Uterus (tissue), 4 donors: ENCODE measurements around the gene PTH2R. TPM values are rescaled to one million over a fixed set of nuclear protein-coding genes. Genes with fewer than 3 reads are reported as not detected.
"Not testable (repeated sequence)": the region's sequence is repeated elsewhere in the genome, so short reads cannot be mapped to it uniquely, and the experiment has no call there.

Source experiments
- DNase-seq, 2 donors: peaks; one replicate each; pipeline ENCODE4 v3.0.0-alpha.2; 2019 to 2020
- H3K27ac ChIP-seq, 2 donors: fragments of 200-600 bp; sonication (generic); 1 replicate in 1 of 2; 2 replicates in 1 of 2; pipeline ENCODE4 v1.5.1; 2016 to 2018
- H3K27me3 ChIP-seq, 2 donors: fragments of 200-600 bp; sonication (generic); one replicate each; pipeline ENCODE4 v1.5.1; 2018 to 2019; ENCODE audit warnings: control low read depth in 1 of 2
- H3K36me3 ChIP-seq, 2 donors: fragments of 200-600 bp; sonication (generic); one replicate each; pipeline ENCODE4 v1.5.1; 2019; ENCODE audit warnings: control low read depth in 1 of 2
- H3K4me1 ChIP-seq, 2 donors: fragments of 200-600 bp; sonication (generic); one replicate each; pipeline ENCODE4 v1.5.1; 2018 to 2019; ENCODE audit warnings: control low read depth in 1 of 2
- H3K4me3 ChIP-seq, 2 donors: fragments of 200-600 bp; sonication (generic); 1 replicate in 1 of 2; 2 replicates in 1 of 2; pipeline ENCODE4 v1.5.1; 2018 to 2019; ENCODE audit warnings: mild to moderate bottlenecking in 1 of 2
- H3K9me3 ChIP-seq, 2 donors: fragments of 200-600 bp; sonication (generic); one replicate each; pipeline ENCODE4 v1.5.1; 2019; ENCODE audit warnings: control low read depth in 1 of 2
- POLR2A ChIP-seq, 2 donors: fragments of 450-650 bp; IDR thresholded peaks; one replicate each; pipeline ENCODE4 v1.6.1; 2016; ENCODE audit warnings: antibody characterized with exemption in 2 of 2, mild to moderate bottlenecking in 1 of 2, moderate library complexity in 1 of 2
- intact Hi-C: fragments of 100-400 bp; cut with DNase I; formaldehyde crosslinking; loops from one replicate; pipeline ENCODE4 v1.15.1; 2023; ENCODE audit warnings: low total_unique reads
- total RNA-seq, 4 donors: library from RNA; depleted of rRNA in 3 of 4; stranded (reverse); fragments of >200 nt in 3 of 4; gene quantifications; one replicate each; pipeline versions ENCODE4 v1.1.0 to v1.2.4, GENCODE V29; 2014 to 2023
- TF ChIP-seq, protein P1 (sequence below), 4 experiments: fragments of 200-600 bp in 2 of 4; fragments of 450-650 bp in 2 of 4; sonication (generic) in 2 of 4; IDR thresholded peaks; one replicate each; pipeline ENCODE4 v1.5.1; 2016 to 2019; ENCODE audit warnings: antibody characterized with exemption in 4 of 4, mild to moderate bottlenecking in 2 of 4, moderate library complexity in 1 of 4
- donor health status: DM: yes; HTN: yes; CAD: no.

PTH2R gene
- total RNA-seq, 4 donors from 2014 or later: 0.70 to 1.7 TPM; not detected in 2

DNA sequence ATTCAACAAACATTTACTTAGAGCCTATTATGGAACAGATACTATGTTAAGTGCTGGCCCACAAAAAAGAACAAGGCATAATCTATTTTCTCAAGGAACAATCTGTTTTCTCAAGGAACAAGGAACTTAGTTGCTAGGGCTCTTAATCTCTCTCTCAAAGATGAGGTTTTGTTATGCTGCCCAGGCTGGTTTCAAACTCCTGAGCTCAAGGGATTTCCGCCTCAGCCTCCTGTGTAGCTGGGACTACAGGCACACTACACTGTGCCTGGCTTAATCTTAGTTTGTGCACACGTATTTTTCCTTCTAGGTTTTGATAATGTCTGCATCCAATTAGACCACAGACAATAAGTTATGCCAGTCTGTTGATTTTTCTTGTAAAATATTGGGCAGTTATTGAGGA lies 89.5 kb downstream of the PTH2R start:
- Histone ChIP-seq H3K9me3 (no peaks in the 10 kb centered on the region), H3K4me1 (no peaks in the 10 kb centered on the region), H3K36me3 (no peaks in the 10 kb centered on the region), H3K4me3 (no peak overlapping the region), H3K27me3 (no peaks in the 10 kb centered on the region), H3K27ac (no peak overlapping the region)
- no peak for DNase-seq
- no peak for TF ChIP-seq POLR2A (IDR thresholded peaks at IDR 0.05)
- TF ChIP-seq, protein P1, sequence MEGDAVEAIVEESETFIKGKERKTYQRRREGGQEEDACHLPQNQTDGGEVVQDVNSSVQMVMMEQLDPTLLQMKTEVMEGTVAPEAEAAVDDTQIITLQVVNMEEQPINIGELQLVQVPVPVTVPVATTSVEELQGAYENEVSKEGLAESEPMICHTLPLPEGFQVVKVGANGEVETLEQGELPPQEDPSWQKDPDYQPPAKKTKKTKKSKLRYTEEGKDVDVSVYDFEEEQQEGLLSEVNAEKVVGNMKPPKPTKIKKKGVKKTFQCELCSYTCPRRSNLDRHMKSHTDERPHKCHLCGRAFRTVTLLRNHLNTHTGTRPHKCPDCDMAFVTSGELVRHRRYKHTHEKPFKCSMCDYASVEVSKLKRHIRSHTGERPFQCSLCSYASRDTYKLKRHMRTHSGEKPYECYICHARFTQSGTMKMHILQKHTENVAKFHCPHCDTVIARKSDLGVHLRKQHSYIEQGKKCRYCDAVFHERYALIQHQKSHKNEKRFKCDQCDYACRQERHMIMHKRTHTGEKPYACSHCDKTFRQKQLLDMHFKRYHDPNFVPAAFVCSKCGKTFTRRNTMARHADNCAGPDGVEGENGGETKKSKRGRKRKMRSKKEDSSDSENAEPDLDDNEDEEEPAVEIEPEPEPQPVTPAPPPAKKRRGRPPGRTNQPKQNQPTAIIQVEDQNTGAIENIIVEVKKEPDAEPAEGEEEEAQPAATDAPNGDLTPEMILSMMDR (IDR thresholded peaks at IDR 0.05): no peak
- intact Hi-C loops: no loop called here

DNA sequence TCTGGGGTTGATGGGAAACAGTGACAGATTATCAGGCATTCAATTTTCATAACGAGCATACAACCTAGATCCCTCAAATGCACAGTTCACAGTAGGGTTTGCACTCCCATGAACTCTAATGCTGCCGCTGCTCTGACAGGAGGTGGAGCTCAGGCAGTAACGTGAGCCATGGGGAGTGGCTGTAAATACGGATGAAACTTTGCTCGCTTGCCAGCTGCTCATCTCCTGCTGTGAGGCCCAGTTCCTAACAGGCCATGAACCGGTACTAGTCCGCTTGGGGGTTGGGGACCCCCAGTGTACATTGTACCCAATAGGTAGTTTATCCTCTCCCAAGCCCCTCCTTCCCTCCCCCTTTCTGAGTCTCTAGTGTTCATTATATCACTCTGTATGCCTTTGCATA lies 94.6 kb downstream of the PTH2R start:
- TF ChIP-seq, protein P1 (IDR thresholded peaks at IDR 0.05): no peak
- no peak for TF ChIP-seq POLR2A (IDR thresholded peaks at IDR 0.05)
- Histone ChIP-seq H3K4me3 (no peak overlapping the region), H3K9me3 (no peaks in the 10 kb centered on the region), H3K27ac (no peak overlapping the region), H3K36me3 (no peaks in the 10 kb centered on the region), H3K27me3 (no peaks in the 10 kb centered on the region), H3K4me1 (no peaks in the 10 kb centered on the region)
- DNase-seq: no peak
- intact Hi-C loops: no loop called here

DNA sequence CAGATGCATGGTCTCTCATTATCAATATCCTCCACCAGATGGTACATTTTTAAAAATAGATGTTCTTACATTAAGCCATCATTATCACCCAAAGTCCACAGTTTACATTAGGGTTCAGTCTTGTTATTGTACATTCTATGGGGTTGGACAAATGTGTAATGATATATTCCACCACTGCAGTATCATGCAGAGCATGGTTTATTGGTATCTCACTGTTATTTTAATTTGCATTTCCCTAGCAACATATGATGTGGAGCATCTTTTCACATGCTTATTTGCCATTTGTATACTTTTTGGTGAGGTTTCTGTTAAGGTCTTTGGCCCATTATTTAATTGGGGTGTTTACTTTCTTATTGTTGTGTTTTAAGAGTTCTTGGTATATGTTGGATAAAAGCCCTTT lies 95.7 kb downstream of the PTH2R start:
- Histone ChIP-seq H3K36me3 (no peaks in the 10 kb centered on the region), H3K27ac (no peak overlapping the region), H3K4me1 (no peaks in the 10 kb centered on the region), H3K9me3 (no peaks in the 10 kb centered on the region), H3K27me3 (no peaks in the 10 kb centered on the region), H3K4me3 (no peak overlapping the region)
- TF ChIP-seq, protein P1 (IDR thresholded peaks at IDR 0.05): no peak
- TF ChIP-seq POLR2A (IDR thresholded peaks at IDR 0.05): no peak
- intact Hi-C loops: no loop called here
- no peak for DNase-seq

DNA sequence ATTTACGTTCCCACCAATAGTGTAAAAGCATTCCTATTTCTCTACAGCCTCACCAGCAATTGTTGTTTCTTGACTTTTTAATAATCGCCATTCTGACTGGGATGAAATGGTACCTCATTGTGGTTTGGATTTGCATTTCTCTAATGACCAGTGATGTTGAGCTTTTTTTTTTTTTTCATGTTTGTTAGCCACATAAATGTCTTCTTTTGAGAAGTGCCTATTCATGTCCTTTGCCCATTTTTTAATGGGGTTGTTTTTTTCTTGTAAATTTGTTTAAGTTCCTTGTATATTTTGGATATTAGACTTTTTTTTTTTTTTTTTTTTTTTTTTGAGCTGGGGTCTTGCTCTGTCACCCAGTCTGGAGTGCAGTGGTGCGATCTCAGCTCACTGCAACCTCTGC lies 98.8 kb downstream of the PTH2R start:
- intact Hi-C loops, H3K27me3 ChIP-seq: not testable (repeated sequence)

DNA sequence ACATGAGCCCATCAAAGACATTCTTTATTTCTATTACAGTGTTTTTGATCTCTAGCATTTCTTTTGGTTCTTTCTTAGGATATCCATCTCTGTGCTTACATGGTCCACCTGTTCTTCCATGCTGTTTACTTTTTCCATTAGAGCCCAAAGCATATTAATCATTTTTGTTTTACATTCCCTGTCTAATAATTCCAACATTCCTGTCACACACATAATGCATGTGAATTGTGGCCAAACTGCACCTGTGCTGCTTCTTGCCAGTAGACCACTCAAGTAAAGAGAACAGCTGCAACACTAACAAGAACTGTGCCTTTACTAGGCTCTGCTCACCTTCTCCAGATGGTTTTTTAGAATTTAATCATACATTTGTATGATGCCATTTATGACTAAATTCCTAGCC lies 103.0 kb downstream of the PTH2R start:
- Histone ChIP-seq H3K9me3 (no peaks in the 10 kb centered on the region), H3K4me3 (no peak overlapping the region), H3K36me3 (no peaks in the 10 kb centered on the region), H3K4me1 (no peaks in the 10 kb centered on the region), H3K27ac (no peak overlapping the region), H3K27me3 (no peaks in the 10 kb centered on the region)
- no peak for TF ChIP-seq POLR2A (IDR thresholded peaks at IDR 0.05)
- TF ChIP-seq, protein P1 (IDR thresholded peaks at IDR 0.05): no peak
- DNase-seq: no peak
- intact Hi-C loops: no loop called here

More for the DNA sequence above, 98.8 kb downstream of the PTH2R start:
- not testable (repeated sequence) for DNase-seq, H3K27ac ChIP-seq, H3K36me3 ChIP-seq, H3K4me1 ChIP-seq, H3K9me3 ChIP-seq, H3K4me3 ChIP-seq

DNA sequence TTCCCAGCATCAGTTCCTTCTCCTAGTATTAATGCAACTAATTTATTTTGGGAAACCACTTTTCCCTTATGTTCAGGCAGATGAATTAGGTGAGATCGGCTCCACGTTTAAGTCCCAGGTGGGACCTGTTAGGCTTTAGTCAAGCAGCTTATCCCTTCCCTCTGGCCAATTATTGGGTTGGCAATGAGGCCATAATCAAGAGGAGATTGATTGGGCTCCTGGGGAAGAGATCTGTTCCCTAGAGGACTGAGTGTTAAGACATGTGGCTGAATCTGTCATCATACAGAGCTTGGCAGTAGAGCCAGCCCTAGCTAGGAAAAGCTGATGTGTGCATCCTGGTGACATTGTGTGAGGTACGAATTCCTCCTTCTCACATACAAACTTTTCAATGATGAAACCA lies 104.4 kb downstream of the PTH2R start:
- intact Hi-C loops: no loop called here
- TF ChIP-seq POLR2A (IDR thresholded peaks at IDR 0.05): no peak
- TF ChIP-seq, protein P1 (IDR thresholded peaks at IDR 0.05): no peak
- Histone ChIP-seq H3K36me3 (no peaks in the 10 kb centered on the region), H3K4me1 (no peaks in the 10 kb centered on the region), H3K27ac (no peak overlapping the region), H3K27me3 (no peaks in the 10 kb centered on the region), H3K9me3 (no peaks in the 10 kb centered on the region), H3K4me3 (no peak overlapping the region)
- no peak for DNase-seq
